Right lobe of liver (tissue), 4 donors: ENCODE data around the gene KCTD12.

Experiments
- POLR2A ChIP-seq: fragments of 450-650 bp; IDR thresholded peaks from one replicate; pipeline ENCODE4 v1.6.1; 2017; ENCODE audit warnings: antibody characterized with exemption, mild to moderate bottlenecking
- TF ChIP-seq, protein P1 (sequence below), 4 donors: fragments of 200-600 bp in 3 of 4; fragments of 450-650 bp in 1 of 4; IDR thresholded peaks; one replicate each; pipeline versions ENCODE4 v1.5.1 to v1.8.0; 2016 to 2022; ENCODE audit warnings: antibody characterized with exemption in 4 of 4, mild to moderate bottlenecking in 2 of 4
- donor health status: DM: no; HTN: no; CAD: no.
- donor health status: DM: no; HTN: no; CAD: no.
- donor health status: DM: no; HTN: yes; CAD: no.

DNA sequence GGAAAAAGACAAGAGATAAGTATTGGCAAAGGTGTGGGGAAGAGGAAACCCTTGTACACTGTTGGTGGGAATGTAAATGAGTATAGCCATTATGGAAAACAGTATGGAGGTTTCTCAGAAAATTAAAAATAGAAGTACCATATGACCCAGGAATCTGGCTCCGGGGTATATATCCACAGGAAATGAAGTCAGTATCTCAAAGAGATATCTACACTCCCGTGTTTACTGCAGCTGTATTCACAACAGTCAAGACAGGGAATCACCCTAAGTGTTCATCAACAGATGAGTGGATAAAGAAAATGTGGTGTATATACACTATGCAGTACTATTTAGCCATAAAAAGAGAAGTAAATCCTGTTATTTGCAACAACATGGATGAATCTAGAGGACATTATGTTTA, 13.5 kb downstream of the KCTD12 start:
- TF ChIP-seq, protein P1, sequence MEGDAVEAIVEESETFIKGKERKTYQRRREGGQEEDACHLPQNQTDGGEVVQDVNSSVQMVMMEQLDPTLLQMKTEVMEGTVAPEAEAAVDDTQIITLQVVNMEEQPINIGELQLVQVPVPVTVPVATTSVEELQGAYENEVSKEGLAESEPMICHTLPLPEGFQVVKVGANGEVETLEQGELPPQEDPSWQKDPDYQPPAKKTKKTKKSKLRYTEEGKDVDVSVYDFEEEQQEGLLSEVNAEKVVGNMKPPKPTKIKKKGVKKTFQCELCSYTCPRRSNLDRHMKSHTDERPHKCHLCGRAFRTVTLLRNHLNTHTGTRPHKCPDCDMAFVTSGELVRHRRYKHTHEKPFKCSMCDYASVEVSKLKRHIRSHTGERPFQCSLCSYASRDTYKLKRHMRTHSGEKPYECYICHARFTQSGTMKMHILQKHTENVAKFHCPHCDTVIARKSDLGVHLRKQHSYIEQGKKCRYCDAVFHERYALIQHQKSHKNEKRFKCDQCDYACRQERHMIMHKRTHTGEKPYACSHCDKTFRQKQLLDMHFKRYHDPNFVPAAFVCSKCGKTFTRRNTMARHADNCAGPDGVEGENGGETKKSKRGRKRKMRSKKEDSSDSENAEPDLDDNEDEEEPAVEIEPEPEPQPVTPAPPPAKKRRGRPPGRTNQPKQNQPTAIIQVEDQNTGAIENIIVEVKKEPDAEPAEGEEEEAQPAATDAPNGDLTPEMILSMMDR (IDR thresholded peaks at IDR 0.05), result no peak
- TF ChIP-seq POLR2A, result no peak
